GM23338 (cell line): ENCODE measurements around the gene NPAS3.

ENCODE experiments used
- CREB1 ChIP-seq: fragments of 250-450 bp; sonication (Bioruptor Pico); IDR thresholded peaks from 2 replicates; pipeline ENCODE4 v1.5.0; 2020; ENCODE audit warnings: low read depth, mild to moderate bottlenecking, moderate library complexity
- EZH2 ChIP-seq: fragments of 200-600 bp; sonication (generic); IDR thresholded peaks from one replicate; pipeline ENCODE4 v1.8.0; 2017; ENCODE audit warnings: antibody characterized with exemption, mild to moderate bottlenecking, low read depth; ENCODE audit not compliant: unreplicated experiment
- EZH2phosphoT487 ChIP-seq: fragments of 200-600 bp; sonication (generic); IDR thresholded peaks from one replicate; pipeline ENCODE4 v1.8.1; 2018; ENCODE audit warnings: antibody characterized with exemption; ENCODE audit not compliant: unreplicated experiment
- JUNB ChIP-seq: IDR thresholded peaks from one replicate; pipeline ENCODE4 v1.6.1; 2016; ENCODE audit warnings: antibody characterized with exemption; ENCODE audit not compliant: unreplicated experiment
- NANOG ChIP-seq: IDR thresholded peaks from 2 replicates; pipeline ENCODE4 v1.6.1; 2016; ENCODE audit warnings: antibody characterized with exemption, borderline replicate concordance
- POLR2AphosphoS5 ChIP-seq: IDR thresholded peaks from 2 replicates; pipeline ENCODE4 v1.6.1; 2016; ENCODE audit warnings: antibody characterized with exemption, low read depth
- STAT1 ChIP-seq: IDR thresholded peaks from one replicate; pipeline ENCODE4 v1.6.1; 2016; ENCODE audit warnings: antibody characterized with exemption; ENCODE audit not compliant: unreplicated experiment
- ZNF114 ChIP-seq: fragments of 250-450 bp; sonication (Bioruptor Pico); IDR thresholded peaks from 2 replicates; pipeline ENCODE4 v1.5.0; 2020; ENCODE audit warnings: mild to moderate bottlenecking, moderate library complexity
- ZNF331 ChIP-seq: fragments of 250-450 bp; sonication (Bioruptor Pico); IDR thresholded peaks from 2 replicates; pipeline ENCODE4 v1.5.0; 2020; ENCODE audit warnings: low read depth, mild to moderate bottlenecking, moderate library complexity
- TF ChIP-seq, protein P1 (sequence below), 2 experiments: fragments of 200-600 bp in 1 of 2; sonication (generic) in 1 of 2; conservative IDR thresholded peaks; 2 replicates each; pipeline versions ENCODE4 v1.5.1 to v1.6.1; 2016 to 2017; ENCODE audit warnings: antibody characterized with exemption in 2 of 2, low read depth in 2 of 2, mild to moderate bottlenecking in 2 of 2, moderate library complexity in 1 of 2
- TF ChIP-seq, protein P2 (sequence below): IDR thresholded peaks from one replicate; pipeline ENCODE4 v1.6.1; 2018; ENCODE audit warnings: antibody characterized with exemption; ENCODE audit not compliant: unreplicated experiment
- TF ChIP-seq, protein P3 (sequence below): fragments of 250-450 bp; sonication (Bioruptor Pico); IDR thresholded peaks from 2 replicates; pipeline ENCODE4 v1.5.0; 2020; ENCODE audit warnings: mild to moderate bottlenecking, moderate library complexity
- TF ChIP-seq, protein P4 (sequence below): IDR thresholded peaks from 2 replicates; pipeline ENCODE4 v1.6.1; 2016; ENCODE audit warnings: antibody characterized with exemption

DNA sequence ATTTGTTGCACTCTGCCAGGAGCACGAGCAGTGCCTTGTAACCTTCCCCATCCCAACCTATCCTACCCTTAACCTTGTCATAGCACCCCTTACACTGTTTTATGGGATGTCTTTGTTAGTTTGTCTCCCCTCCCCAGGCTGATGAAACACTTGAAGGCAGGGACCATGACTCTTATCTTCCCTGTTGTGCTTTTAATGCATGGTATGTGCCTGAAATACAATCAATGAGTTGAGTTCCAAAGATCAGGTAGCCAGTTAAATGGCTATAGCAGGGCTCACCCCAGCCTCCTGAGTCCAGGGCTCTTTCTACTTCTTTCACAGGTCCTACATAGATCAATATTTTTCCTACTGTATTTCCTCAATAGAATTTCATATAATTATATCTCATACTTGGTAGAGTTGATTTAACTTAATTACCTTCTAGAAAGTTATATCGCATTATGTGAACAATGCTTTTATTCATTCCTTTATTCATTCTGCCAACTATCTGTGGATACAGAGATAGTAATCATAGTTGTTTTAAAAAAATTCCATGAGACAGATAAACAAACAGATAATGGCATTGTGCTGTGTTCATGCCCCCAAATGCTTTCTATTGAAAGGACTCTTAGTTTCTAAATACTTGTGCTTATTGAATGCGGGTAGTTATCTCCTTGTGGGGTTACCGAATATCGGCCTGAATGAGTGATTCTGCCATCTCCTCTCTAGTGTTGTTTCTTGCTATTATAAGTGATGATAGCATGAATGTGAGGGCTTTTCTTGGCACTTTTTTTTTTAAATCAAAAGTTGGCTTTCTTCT is 347.4 kb downstream of the NPAS3 start:
- no peak for TF ChIP-seq CREB1 (CRISPR knock-in tag)
- no peak for TF ChIP-seq EZH2phosphoT487
- TF ChIP-seq, protein P1, sequence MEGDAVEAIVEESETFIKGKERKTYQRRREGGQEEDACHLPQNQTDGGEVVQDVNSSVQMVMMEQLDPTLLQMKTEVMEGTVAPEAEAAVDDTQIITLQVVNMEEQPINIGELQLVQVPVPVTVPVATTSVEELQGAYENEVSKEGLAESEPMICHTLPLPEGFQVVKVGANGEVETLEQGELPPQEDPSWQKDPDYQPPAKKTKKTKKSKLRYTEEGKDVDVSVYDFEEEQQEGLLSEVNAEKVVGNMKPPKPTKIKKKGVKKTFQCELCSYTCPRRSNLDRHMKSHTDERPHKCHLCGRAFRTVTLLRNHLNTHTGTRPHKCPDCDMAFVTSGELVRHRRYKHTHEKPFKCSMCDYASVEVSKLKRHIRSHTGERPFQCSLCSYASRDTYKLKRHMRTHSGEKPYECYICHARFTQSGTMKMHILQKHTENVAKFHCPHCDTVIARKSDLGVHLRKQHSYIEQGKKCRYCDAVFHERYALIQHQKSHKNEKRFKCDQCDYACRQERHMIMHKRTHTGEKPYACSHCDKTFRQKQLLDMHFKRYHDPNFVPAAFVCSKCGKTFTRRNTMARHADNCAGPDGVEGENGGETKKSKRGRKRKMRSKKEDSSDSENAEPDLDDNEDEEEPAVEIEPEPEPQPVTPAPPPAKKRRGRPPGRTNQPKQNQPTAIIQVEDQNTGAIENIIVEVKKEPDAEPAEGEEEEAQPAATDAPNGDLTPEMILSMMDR (conservative IDR thresholded peaks at IDR 0.05; ENCODE audit: low read depth in 2 of 2), result no peak
- TF ChIP-seq JUNB, result no peak
- TF ChIP-seq, protein P2, sequence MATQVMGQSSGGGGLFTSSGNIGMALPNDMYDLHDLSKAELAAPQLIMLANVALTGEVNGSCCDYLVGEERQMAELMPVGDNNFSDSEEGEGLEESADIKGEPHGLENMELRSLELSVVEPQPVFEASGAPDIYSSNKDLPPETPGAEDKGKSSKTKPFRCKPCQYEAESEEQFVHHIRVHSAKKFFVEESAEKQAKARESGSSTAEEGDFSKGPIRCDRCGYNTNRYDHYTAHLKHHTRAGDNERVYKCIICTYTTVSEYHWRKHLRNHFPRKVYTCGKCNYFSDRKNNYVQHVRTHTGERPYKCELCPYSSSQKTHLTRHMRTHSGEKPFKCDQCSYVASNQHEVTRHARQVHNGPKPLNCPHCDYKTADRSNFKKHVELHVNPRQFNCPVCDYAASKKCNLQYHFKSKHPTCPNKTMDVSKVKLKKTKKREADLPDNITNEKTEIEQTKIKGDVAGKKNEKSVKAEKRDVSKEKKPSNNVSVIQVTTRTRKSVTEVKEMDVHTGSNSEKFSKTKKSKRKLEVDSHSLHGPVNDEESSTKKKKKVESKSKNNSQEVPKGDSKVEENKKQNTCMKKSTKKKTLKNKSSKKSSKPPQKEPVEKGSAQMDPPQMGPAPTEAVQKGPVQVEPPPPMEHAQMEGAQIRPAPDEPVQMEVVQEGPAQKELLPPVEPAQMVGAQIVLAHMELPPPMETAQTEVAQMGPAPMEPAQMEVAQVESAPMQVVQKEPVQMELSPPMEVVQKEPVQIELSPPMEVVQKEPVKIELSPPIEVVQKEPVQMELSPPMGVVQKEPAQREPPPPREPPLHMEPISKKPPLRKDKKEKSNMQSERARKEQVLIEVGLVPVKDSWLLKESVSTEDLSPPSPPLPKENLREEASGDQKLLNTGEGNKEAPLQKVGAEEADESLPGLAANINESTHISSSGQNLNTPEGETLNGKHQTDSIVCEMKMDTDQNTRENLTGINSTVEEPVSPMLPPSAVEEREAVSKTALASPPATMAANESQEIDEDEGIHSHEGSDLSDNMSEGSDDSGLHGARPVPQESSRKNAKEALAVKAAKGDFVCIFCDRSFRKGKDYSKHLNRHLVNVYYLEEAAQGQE, result no peak
- TF ChIP-seq EZH2, result no peak
- TF ChIP-seq POLR2AphosphoS5, result no peak
- TF ChIP-seq ZNF114 (CRISPR knock-in tag), result no peak
- TF ChIP-seq, protein P3, sequence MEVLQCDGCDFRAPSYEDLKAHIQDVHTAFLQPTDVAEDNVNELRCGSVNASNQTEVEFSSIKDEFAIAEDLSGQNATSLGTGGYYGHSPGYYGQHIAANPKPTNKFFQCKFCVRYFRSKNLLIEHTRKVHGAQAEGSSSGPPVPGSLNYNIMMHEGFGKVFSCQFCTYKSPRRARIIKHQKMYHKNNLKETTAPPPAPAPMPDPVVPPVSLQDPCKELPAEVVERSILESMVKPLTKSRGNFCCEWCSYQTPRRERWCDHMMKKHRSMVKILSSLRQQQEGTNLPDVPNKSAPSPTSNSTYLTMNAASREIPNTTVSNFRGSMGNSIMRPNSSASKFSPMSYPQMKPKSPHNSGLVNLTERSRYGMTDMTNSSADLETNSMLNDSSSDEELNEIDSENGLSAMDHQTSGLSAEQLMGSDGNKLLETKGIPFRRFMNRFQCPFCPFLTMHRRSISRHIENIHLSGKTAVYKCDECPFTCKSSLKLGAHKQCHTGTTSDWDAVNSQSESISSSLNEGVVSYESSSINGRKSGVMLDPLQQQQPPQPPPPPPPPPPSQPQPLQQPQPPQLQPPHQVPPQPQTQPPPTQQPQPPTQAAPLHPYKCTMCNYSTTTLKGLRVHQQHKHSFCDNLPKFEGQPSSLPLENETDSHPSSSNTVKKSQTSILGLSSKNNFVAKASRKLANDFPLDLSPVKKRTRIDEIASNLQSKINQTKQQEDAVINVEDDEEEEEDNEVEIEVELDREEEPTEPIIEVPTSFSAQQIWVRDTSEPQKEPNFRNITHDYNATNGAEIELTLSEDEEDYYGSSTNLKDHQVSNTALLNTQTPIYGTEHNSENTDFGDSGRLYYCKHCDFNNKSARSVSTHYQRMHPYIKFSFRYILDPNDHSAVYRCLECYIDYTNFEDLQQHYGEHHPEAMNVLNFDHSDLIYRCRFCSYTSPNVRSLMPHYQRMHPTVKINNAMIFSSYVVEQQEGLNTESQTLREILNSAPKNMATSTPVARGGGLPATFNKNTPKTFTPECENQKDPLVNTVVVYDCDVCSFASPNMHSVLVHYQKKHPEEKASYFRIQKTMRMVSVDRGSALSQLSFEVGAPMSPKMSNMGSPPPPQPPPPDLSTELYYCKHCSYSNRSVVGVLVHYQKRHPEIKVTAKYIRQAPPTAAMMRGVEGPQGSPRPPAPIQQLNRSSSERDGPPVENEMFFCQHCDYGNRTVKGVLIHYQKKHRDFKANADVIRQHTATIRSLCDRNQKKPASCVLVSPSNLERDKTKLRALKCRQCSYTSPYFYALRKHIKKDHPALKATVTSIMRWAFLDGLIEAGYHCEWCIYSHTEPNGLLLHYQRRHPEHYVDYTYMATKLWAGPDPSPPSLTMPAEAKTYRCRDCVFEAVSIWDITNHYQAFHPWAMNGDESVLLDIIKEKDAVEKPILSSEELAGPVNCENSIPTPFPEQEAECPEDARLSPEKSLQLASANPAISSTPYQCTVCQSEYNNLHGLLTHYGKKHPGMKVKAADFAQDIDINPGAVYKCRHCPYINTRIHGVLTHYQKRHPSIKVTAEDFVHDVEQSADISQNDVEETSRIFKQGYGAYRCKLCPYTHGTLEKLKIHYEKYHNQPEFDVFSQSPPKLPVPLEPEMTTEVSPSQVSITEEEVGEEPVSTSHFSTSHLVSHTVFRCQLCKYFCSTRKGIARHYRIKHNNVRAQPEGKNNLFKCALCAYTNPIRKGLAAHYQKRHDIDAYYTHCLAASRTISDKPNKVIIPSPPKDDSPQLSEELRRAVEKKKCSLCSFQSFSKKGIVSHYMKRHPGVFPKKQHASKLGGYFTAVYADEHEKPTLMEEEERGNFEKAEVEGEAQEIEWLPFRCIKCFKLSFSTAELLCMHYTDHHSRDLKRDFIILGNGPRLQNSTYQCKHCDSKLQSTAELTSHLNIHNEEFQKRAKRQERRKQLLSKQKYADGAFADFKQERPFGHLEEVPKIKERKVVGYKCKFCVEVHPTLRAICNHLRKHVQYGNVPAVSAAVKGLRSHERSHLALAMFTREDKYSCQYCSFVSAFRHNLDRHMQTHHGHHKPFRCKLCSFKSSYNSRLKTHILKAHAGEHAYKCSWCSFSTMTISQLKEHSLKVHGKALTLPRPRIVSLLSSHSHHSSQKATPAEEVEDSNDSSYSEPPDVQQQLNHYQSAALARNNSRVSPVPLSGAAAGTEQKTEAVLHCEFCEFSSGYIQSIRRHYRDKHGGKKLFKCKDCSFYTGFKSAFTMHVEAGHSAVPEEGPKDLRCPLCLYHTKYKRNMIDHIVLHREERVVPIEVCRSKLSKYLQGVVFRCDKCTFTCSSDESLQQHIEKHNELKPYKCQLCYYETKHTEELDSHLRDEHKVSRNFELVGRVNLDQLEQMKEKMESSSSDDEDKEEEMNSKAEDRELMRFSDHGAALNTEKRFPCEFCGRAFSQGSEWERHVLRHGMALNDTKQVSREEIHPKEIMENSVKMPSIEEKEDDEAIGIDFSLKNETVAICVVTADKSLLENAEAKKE (CRISPR knock-in tag), result no peak
- TF ChIP-seq, protein P4, sequence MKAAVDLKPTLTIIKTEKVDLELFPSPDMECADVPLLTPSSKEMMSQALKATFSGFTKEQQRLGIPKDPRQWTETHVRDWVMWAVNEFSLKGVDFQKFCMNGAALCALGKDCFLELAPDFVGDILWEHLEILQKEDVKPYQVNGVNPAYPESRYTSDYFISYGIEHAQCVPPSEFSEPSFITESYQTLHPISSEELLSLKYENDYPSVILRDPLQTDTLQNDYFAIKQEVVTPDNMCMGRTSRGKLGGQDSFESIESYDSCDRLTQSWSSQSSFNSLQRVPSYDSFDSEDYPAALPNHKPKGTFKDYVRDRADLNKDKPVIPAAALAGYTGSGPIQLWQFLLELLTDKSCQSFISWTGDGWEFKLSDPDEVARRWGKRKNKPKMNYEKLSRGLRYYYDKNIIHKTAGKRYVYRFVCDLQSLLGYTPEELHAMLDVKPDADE, result no peak
- TF ChIP-seq STAT1, result no peak
- TF ChIP-seq NANOG, result no peak
- TF ChIP-seq ZNF331 (CRISPR knock-in tag), result no peak
